Trophoblast cell (in vitro differentiated cells and primary cell): Measurements from ENCODE around the gene TAS2R46.

Source experiments
- DNase-seq, 2 donors: peaks; one replicate each; pipeline ENCODE4 v3.0.0-alpha.2; 2016
- H2AFZ ChIP-seq: 2 replicates; pipeline ENCODE4 v1.6.1; 2013; ENCODE audit warnings: low read length, moderate library complexity, mild to moderate bottlenecking; ENCODE audit not compliant: insufficient read depth, poor library complexity
- H2AK5ac ChIP-seq: 2 replicates; pipeline ENCODE4 v1.6.1; 2013; ENCODE audit warnings: mild to moderate bottlenecking, low read length
- H2BK120ac ChIP-seq: 2 replicates; pipeline ENCODE4 v1.6.1; 2013; ENCODE audit warnings: low read length, mild to moderate bottlenecking, moderate library complexity; ENCODE audit not compliant: insufficient read depth, poor library complexity
- H2BK12ac ChIP-seq: 2 replicates; pipeline ENCODE4 v1.6.1; 2013; ENCODE audit warnings: mild to moderate bottlenecking, low read length, moderate library complexity
- H2BK5ac ChIP-seq: 2 replicates; pipeline ENCODE4 v1.6.1; 2013; ENCODE audit warnings: low read length, low read depth, moderate library complexity, mild to moderate bottlenecking; ENCODE audit not compliant: poor library complexity
- H3K14ac ChIP-seq: 2 replicates; pipeline ENCODE4 v1.6.1; 2013; ENCODE audit warnings: mild to moderate bottlenecking, low read length
- H3K18ac ChIP-seq: 2 replicates; pipeline ENCODE4 v1.6.1; 2013; ENCODE audit warnings: mild to moderate bottlenecking, low read length
- H3K23ac ChIP-seq: 2 replicates; pipeline ENCODE4 v1.6.1; 2013; ENCODE audit warnings: low read length
- H3K27ac ChIP-seq: 2 replicates; pipeline ENCODE4 v1.5.1; 2013; ENCODE audit warnings: low read depth, mild to moderate bottlenecking, inconsistent platforms, low read length, moderate library complexity
- H3K27me3 ChIP-seq: 2 replicates; pipeline ENCODE4 v1.6.1; 2013; ENCODE audit warnings: inconsistent platforms, mild to moderate bottlenecking, low read length, moderate library complexity; ENCODE audit not compliant: insufficient read depth
- H3K36me3 ChIP-seq, 2 experiments: 1 replicate in 1 of 2; 2 replicates in 1 of 2; pipeline ENCODE4 v1.6.1; 2013; ENCODE audit warnings: low read length in 2 of 2, mild to moderate bottlenecking in 2 of 2, moderate library complexity in 1 of 2; ENCODE audit not compliant: insufficient read depth in 2 of 2, control insufficient read depth in 1 of 2
- H3K4ac ChIP-seq: 2 replicates; pipeline ENCODE4 v1.6.1; 2013; ENCODE audit warnings: low read depth, mild to moderate bottlenecking, low read length, moderate library complexity
- H3K4me1 ChIP-seq, 2 experiments: 1 replicate in 1 of 2; 2 replicates in 1 of 2; pipeline ENCODE4 v1.6.1; 2013; ENCODE audit warnings: low read length in 2 of 2, mild to moderate bottlenecking in 2 of 2, moderate library complexity in 1 of 2; ENCODE audit not compliant: insufficient read depth in 2 of 2, control insufficient read depth in 1 of 2
- H3K4me2 ChIP-seq: 2 replicates; pipeline ENCODE4 v1.6.1; 2013; ENCODE audit warnings: inconsistent platforms, mild to moderate bottlenecking, low read length, moderate library complexity
- H3K4me3 ChIP-seq: 2 replicates; pipeline ENCODE4 v1.5.1; 2013; ENCODE audit warnings: mild to moderate bottlenecking, low read depth, low read length, inconsistent platforms
- H3K79me1 ChIP-seq: one replicate; pipeline ENCODE4 v1.6.1; 2013; ENCODE audit warnings: low read length
- H3K79me2 ChIP-seq: 2 replicates; pipeline ENCODE4 v1.6.1; 2013; ENCODE audit warnings: low read length, mild to moderate bottlenecking; ENCODE audit not compliant: control insufficient read depth, insufficient read depth, poor library complexity
- H3K9ac ChIP-seq: 2 replicates; pipeline ENCODE4 v1.6.1; 2013; ENCODE audit warnings: mild to moderate bottlenecking, low read length
- H3K9me3 ChIP-seq: 2 replicates; pipeline ENCODE4 v1.6.1; 2013; ENCODE audit warnings: low read depth, mild to moderate bottlenecking, control low read depth, inconsistent platforms, low read length; ENCODE audit not compliant: insufficient read depth
- H4K12ac ChIP-seq: 2 replicates; pipeline ENCODE4 v1.6.1; 2013; ENCODE audit warnings: low read depth, mild to moderate bottlenecking, low read length, moderate library complexity
- H4K8ac ChIP-seq: 2 replicates; pipeline ENCODE4 v1.6.1; 2013; ENCODE audit warnings: low read depth, mild to moderate bottlenecking, low read length, moderate library complexity
- H4K91ac ChIP-seq: one replicate; pipeline ENCODE4 v1.6.1; 2013; ENCODE audit warnings: low read depth, mild to moderate bottlenecking, low read length, moderate library complexity
- WGBS: extraction: QIAGEN DNeasy Blood & Tissue Kit; methylation state at CpG from one replicate; pipeline ENCODE4 v1.1.7; 2013; ENCODE audit warnings: missing lambda C conversion rate; ENCODE audit not compliant: insufficient read length, insufficient coverage; ENCODE audit errors: extremely low coverage; 5-methylcytosine and 5-hydroxymethylcytosine counted together

Gene TAS2R46

GRCh38 chr12:11067514-11067913 lies 5.4 kb upstream of the TAS2R46 start:
- no peaks in the 10 kb centered on the region for H3K79me2 ChIP-seq
- no peak overlapping the region for H3K18ac ChIP-seq
- H2AFZ ChIP-seq = no peak overlapping the region
- WGBS = no CpG with 5 or more reads among the region's 2 CpGs
- no peak overlapping the region for H4K12ac ChIP-seq
- H3K23ac ChIP-seq = no peak overlapping the region
- no peak overlapping the region for H3K27ac ChIP-seq
- H2BK120ac ChIP-seq = no peak overlapping the region
- no peaks in the 10 kb centered on the region for H3K27me3 ChIP-seq
- H3K4me3 ChIP-seq = no peak overlapping the region
- H3K9me3 ChIP-seq = no peaks in the 10 kb centered on the region
- H3K14ac ChIP-seq = no peak overlapping the region
- H2BK5ac ChIP-seq = no peak overlapping the region
- no peak overlapping the region for H4K8ac ChIP-seq
- H4K91ac ChIP-seq = no peak overlapping the region
- H3K4me1 ChIP-seq = peaks cover 0 to 1% of the 10 kb centered on the region in 2 experiments
- no peaks in the 10 kb centered on the region for H3K79me1 ChIP-seq
- no peak overlapping the region for H3K4ac ChIP-seq
- no peak overlapping the region for H2AK5ac ChIP-seq
- no peak overlapping the region for H2BK12ac ChIP-seq
- H3K4me2 ChIP-seq = no peak overlapping the region
- no peak overlapping the region for H3K9ac ChIP-seq
- DNase-seq = no peak
- no peaks in the 10 kb centered on the region for H3K36me3 ChIP-seq

GRCh38 chr12:11059784-11060183 lies 2.3 kb downstream of the TAS2R46 start:
- Histone ChIP-seq H3K79me1 (no peaks in the 10 kb centered on the region), H3K4me3 (no peak overlapping the region), H3K79me2 (no peaks in the 10 kb centered on the region), H2AK5ac (no peak overlapping the region), H2BK5ac (no peak overlapping the region), H3K9me3 (no peaks in the 10 kb centered on the region), H2AFZ (no peak overlapping the region), H3K4ac (no peak overlapping the region), H4K91ac (no peak overlapping the region), H3K9ac (no peak overlapping the region), H3K18ac (no peak overlapping the region), H3K36me3 (no peaks in the 10 kb centered on the region), H4K12ac (no peak overlapping the region), H3K4me1 (no peaks in the 10 kb centered on the region), H4K8ac (no peak overlapping the region), H3K27ac (no peak overlapping the region), H3K4me2 (no peak overlapping the region), H3K27me3 (no peaks in the 10 kb centered on the region), H3K23ac (no peak overlapping the region), H2BK12ac (no peak overlapping the region), H3K14ac (no peak overlapping the region), H2BK120ac (no peak overlapping the region)
- DNase-seq = no peak

DNA sequence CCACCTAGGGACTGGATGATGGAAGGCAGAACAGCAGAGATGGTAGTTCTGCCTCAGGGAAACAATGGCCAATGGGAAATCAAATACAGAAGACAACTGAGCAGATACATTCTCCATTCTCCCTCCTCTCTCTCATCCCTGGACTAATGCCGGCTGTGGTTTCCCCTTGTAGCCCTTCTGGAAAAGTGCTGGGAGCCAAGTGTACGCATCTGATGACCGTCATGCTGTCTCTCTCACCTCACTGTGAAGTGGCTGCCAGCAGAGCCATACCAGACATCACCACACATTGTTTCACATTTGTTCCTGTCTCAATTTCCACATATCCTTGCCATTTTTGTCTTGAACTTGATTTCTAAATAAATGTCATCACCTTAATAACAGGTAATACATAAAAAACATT lies 3.1 kb downstream of the TAS2R46 start:
- H3K79me1 ChIP-seq = no peaks in the 10 kb centered on the region

DNA sequence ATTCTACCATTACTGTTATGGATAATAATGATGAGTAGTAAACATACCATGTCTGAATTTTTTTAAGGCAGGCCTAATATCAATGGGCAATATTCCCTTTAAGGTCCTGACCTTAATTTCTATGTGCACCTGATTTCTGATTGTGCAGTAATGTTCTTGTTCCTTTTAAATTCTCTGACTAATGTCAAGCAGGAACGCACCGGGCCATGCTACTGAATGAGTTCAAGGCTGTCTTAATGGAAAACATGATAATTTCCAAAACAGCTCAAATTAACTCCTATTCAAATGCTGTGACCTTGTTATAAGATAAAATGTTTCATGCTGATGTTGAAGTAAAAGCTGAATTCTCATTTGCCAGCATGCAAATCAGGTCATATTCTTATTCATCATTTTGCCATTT lies 6.8 kb downstream of the TAS2R46 start:
- no peak overlapping the region for H3K9ac ChIP-seq

More for the DNA sequence above, 3.1 kb downstream of the TAS2R46 start:
- no peak overlapping the region for H2AFZ ChIP-seq
- H4K12ac ChIP-seq = no peak overlapping the region
- no peak overlapping the region for H3K4me3 ChIP-seq
- no peak overlapping the region for H2BK12ac ChIP-seq
- no peak overlapping the region for H4K8ac ChIP-seq
- H3K23ac ChIP-seq = no peak overlapping the region
- H4K91ac ChIP-seq = no peak overlapping the region
- DNase-seq = no peak
- H3K27me3 ChIP-seq = no peaks in the 10 kb centered on the region
- H3K27ac ChIP-seq = no peak overlapping the region
- H3K79me2 ChIP-seq = no peaks in the 10 kb centered on the region
- H2BK5ac ChIP-seq = no peak overlapping the region
- no peak overlapping the region for H3K14ac ChIP-seq
- no peak overlapping the region for H3K4ac ChIP-seq
- no peak overlapping the region for H3K9ac ChIP-seq
- H3K9me3 ChIP-seq = no peaks in the 10 kb centered on the region
- H3K36me3 ChIP-seq = no peaks in the 10 kb centered on the region
- no peak overlapping the region for H2AK5ac ChIP-seq
- no peak overlapping the region for H3K18ac ChIP-seq
- no peak overlapping the region for H2BK120ac ChIP-seq
- no peak overlapping the region for H3K4me2 ChIP-seq
- no peaks in the 10 kb centered on the region for H3K4me1 ChIP-seq
- WGBS = no CpG with 5 or more reads among the region's 3 CpGs

More for the DNA sequence above, 6.8 kb downstream of the TAS2R46 start:
- no peak overlapping the region for H3K4me3 ChIP-seq
- H2AK5ac ChIP-seq = no peak overlapping the region
- no peak overlapping the region for H2BK5ac ChIP-seq
- H3K79me2 ChIP-seq = no peaks in the 10 kb centered on the region
- no peak overlapping the region for H2BK120ac ChIP-seq
- no CpG with 5 or more reads among the region's 2 CpGs for WGBS
- H3K18ac ChIP-seq = no peak overlapping the region
- no peak overlapping the region for H4K91ac ChIP-seq
- H3K14ac ChIP-seq = no peak overlapping the region
- H2BK12ac ChIP-seq = no peak overlapping the region
- no peaks in the 10 kb centered on the region for H3K79me1 ChIP-seq
- peaks cover 2% of the 10 kb centered on the region for H3K9me3 ChIP-seq
- H3K27me3 ChIP-seq = no peaks in the 10 kb centered on the region
- H4K8ac ChIP-seq = no peak overlapping the region
- DNase-seq = no peak
- no peak overlapping the region for H2AFZ ChIP-seq
- peaks cover 0 to 4% of the 10 kb centered on the region in 2 experiments for H3K36me3 ChIP-seq
- H3K27ac ChIP-seq = no peak overlapping the region
- no peak overlapping the region for H3K23ac ChIP-seq
- H3K4ac ChIP-seq = no peak overlapping the region
- H3K4me1 ChIP-seq = no peaks in the 10 kb centered on the region
- H4K12ac ChIP-seq = no peak overlapping the region
- H3K4me2 ChIP-seq = no peak overlapping the region
